GM19023 (cell line): Measurements from ENCODE around the gene ATL3.
"Not testable (repeated sequence)": the region's sequence is repeated elsewhere in the genome, so short reads cannot be mapped to it uniquely, and the experiment has no call there.

Source experiments
- ATAC-seq: cut with Tn5 transposase; IDR thresholded peaks from one replicate; pipeline ENCODE4 v1.9.1; 2021; ENCODE audit warnings: mild to moderate bottlenecking, moderate library complexity; ENCODE audit not compliant: unreplicated experiment

The ATL3 gene

GRCh38 chr11:63671322-63672155, at the start of gene ATL3:
ATL3 (minus strand) TSS chr11:63671376; CDS start chr11:63671335, 41 bp downstream.
- peak; percentile 94 for ATAC-seq

DNA sequence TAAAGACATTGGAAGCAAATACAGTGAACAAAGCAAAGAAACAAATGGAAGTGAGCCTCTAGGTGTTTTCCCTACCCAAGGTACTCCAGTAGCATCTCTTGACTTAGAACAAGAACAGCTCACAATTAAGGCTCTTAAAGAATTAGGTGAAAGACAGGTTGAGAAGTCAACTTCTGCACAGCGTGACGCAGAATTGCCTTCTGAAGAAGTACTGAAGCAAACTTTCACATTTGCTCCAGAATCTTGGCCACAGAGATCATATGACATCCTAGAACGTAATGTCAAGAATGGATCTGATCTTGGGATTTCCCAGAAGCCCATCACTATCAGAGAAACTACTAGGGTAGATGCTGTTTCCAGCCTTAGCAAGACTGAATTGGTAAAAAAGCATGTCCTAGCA, 49.4 kb upstream of the ATL3 start:
- ATAC-seq, result no peak

DNA sequence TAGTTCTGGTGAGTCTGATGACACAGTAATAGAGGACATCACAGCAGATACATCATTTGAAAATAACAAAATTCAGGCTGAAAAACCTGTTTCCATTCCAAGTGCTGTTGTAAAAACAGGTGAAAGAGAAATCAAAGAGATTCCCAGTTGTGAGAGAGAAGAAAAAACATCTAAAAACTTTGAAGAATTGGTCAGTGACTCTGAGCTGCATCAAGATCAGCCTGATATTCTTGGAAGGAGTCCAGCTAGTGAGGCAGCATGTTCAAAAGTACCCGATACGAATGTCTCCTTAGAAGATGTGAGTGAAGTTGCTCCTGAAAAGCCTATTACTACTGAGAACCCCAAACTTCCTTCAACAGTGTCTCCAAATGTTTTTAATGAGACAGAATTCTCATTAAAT, 48.8 kb upstream of the ATL3 start:
- no peak for ATAC-seq

- no peak for ATAC-seq
These were observed 47.8 kb upstream of the ATL3 start for GRCh38 chr11:63719001-63719400.

GRCh38 chr11:63716046-63716445, 44.9 kb upstream of the ATL3 start:
- ATAC-seq, result no peak

DNA sequence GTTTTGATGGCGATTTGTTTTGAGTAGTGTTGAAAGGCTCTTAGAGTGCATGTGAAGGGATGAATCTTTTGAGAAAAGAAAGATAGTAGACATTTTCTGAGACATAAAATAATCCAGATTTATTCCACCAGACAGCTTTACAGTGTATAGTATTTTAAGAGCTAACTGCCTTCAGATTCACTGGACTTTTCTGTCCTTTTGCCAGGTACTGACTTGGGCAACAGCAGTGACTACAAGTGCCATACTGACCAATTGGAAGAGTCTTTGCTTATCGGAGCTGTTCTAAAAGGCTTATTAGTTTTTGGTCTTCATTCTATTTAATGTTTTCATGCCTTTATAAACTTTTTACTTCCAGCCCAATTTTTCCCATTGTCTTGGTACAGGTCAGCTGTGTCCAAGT, 42.6 kb upstream of the ATL3 start:
- ATAC-seq, result no peak

DNA sequence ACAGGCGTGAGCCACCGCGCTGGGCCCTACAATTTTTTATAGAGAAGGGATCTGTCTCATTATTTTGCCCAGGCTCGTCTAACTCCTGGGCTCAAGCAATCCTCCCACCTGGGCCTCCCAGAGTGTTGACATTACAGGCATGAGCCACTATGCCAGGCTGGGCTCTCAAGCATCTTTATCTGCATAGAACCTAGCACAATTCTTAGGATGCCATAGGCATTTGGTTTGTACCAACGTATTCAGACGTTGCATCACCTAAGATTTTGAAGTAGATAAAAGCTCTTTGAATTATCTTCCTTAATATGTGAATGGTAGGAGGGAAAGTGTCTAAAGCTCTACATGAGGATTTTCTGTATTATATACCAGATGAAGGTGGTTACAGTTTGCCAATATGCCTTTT, 40.7 kb upstream of the ATL3 start:
- ATAC-seq, result no peak

- ATAC-seq, result no peak
These were observed 39.5 kb upstream of the ATL3 start for GRCh38 chr11:63710476-63711217.

DNA sequence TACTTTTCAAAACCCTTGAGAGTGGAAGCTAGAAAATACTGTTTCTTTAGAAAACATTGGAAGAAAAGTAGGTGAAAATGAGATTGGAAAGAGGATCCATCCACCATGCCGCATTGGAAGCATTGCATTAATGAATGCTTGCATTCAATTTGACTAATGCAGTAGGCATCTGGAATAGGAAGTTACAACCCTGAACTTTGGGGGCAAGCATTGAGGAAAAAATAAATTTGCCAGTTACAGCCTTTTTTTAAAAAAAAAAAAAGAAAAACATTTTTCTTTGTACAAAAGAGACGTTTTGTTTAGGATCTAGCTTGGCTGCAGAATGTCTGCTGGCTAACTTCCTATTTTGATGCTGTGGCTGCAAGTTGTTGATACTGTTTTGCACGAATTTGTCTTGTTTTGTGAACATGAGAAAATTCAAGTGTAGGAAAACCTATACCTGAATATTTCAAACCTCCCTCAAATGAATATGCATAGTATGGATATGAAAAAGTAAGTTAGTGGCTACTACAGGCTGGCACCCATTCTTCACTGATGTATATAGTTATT, 38.2 kb upstream of the ATL3 start:
- ATAC-seq, result no peak

DNA sequence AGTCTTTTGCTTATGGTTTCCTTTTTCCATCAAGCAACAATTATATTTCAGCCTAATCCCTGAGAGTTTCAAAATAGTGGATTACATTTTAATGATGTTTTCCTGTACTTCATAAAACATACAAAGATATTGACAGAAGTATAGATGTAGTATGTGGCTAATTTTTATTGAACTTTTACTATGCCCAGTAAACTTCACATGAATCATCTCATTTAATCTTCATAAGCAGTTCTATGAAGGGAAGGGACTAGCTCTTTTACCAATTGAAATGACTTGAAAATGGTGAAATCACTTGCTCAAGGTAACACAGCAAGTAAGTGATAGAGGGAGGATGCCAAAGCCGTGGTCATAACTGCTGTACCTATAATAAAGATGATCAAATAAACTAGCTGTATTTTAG, 37.6 kb upstream of the ATL3 start:
- ATAC-seq, result no peak

DNA sequence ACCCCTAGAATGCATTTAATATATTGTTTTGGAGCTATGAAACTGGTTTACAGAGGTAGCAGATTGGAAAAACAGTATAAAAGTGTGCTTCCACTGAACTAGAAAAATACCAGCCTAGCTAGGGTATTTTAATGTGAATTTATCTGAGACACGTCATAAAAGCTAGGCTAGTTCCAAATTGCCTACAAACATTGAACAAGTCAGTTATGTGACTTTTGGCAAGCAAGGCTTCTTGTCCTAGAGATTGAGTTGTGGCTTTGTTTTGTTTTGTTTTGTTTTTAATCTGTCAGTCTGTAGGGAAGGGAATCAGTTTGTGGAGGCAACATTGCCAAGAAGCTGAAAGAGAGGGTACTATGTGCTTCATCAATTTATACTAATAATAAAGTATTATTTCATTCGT, 34.4 kb upstream of the ATL3 start:
- no peak for ATAC-seq

DNA sequence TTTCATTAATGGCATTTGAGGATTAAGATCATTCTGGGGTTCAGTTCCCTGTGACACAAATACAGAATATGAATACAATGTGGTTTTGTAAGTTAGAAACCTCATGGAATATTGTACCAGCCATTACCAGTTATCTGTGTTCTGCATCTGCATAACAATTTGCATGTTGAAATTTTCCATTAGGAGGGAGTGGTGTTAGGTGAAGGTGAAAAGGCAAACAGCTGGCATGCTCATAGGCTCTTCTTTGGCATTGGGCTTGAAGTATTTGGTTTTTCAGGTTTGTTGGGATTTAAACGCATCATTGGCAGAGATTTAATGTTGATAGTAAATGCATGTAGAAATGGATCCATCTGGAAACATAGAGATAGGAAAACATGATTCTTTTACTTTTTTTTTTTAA, 28.7 kb upstream of the ATL3 start:
- ATAC-seq, result no peak

- no peak for ATAC-seq
These were observed 28.0 kb upstream of the ATL3 start for GRCh38 chr11:63698976-63699733.

DNA sequence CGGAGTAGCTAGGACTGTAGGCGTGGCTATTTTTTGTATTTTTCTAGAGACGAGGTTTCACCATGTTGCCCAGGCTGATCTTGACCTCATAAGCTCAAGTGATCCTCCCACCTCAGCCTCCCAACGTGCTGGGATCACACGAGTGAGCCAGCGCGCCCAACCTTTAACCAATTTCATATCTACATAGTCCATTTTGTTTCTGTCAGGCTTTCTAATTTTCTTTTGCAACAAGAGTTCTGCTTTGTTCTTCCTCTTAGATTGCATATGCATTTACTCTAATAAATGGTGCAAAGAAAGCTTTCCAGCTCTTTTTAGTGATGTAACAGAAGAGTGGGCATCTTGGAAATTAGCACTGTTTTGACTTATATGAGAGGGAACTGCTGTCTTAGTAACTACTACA, 23.4 kb upstream of the ATL3 start:
- ATAC-seq, result no peak

GRCh38 chr11:63687845-63688244, 16.7 kb upstream of the ATL3 start:
- ATAC-seq, result no peak

- no peak for ATAC-seq
These were observed 15.8 kb upstream of the ATL3 start for GRCh38 chr11:63686926-63687325.

- ATAC-seq, result not testable (repeated sequence)
These were observed 14.1 kb upstream of the ATL3 start for GRCh38 chr11:63685158-63685721.

GRCh38 chr11:63683133-63683991, 12.2 kb upstream of the ATL3 start:
- no peak for ATAC-seq

DNA sequence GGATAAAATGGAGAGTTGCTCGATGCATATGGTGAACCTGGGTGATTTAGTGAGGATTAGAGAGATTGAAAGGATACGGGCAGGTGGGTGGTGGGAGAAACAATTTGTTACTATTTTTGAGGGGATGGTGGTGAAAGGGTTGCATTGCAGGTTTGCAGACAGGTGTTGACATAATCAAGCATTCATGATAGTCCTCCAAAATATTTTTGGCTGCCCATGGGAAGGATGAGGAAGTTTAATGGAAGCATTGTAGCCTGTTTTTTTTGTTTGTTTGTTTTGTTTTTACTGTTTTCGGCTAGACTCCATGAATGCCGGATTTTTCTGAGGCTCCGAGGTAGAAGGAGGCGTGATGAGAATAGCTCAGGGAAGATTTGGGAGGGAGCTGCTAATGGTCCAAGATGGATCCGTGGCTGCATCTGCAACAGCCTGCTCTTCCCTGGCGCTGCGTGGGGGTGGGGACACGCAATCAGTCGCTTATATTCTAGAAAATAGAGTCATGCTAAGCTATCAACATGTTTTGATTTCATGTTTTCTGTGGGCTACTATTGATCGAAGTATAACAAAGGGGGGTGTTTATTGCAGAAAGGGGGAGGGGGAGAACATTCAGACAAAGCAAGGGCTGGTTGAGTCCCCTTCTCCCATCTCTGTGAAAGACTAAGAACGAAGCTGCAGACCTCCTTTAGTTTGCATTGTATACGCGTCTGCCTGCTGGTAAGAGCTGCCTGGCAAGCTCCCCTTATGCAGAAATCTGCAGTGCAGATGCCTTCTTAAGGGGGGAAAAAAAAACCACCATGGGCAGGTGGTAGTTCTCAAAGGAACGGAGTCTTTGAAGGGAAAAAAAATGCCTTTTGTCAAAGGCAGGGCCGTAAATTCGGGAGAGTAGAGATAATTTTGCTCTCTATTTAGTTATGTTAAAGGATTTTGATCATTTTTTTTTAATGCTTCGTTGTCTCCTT, 11.2 kb upstream of the ATL3 start:
- peak; percentile 3 for ATAC-seq
